Measurements from ENCODE around the gene FHIT. TPM values are rescaled to one million over a fixed set of nuclear protein-coding genes. Genes with fewer than 3 reads are reported as not detected.

FHIT gene
- total and polyA plus RNA-seq, 5 experiments from 2014 or later = 11.7 to 32.3 (median 15.5) TPM

DNA sequence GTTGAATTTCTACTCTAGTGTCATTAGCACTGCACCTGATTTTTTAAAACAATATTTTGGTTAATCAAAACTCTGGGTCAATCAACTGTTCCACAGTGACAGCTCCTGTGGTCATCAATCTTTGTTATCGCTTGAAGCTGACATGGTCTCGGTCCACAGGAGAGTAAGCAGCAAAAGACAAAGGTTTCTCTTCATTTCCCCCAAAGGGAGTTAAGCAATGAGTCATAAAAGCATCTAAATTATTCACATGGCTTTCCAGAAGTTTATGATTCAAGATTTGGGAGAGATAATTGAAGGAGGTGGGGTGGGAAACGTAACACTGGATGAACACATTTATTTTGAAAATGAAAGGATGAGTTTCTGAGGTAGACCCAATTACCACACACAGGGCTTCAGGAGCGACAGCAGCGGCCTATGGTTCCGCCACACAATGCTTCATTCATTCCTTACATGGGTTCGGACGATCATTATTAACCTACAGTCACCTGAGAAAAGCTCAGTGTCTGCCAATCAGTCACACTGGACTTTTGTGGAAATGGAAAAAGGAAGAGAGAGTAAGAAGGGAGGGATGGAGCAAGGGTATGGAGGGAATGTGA, 505.1 kb downstream of the FHIT start:
- Mint-ChIP-seq H3K36me3 (peaks cover 0 to 8% (median 0%) of the 10 kb centered on the region in 3 donors), H3K9me3 (peaks cover 6 to 24% (median 15%) of the 10 kb centered on the region in 9 donors), H3K27me3 (no peaks in the 10 kb centered on the region), H3K4me3 (no peak overlapping the region), H3K27ac (peak overlapping the region in 1 of 10 donors; percentile 46), H3K4me1 (no peaks in the 10 kb centered on the region)
- POLR2A ChIA-PET = no interaction called here
- ATAC-seq = no peak
- no peak for DNase-seq

DNA sequence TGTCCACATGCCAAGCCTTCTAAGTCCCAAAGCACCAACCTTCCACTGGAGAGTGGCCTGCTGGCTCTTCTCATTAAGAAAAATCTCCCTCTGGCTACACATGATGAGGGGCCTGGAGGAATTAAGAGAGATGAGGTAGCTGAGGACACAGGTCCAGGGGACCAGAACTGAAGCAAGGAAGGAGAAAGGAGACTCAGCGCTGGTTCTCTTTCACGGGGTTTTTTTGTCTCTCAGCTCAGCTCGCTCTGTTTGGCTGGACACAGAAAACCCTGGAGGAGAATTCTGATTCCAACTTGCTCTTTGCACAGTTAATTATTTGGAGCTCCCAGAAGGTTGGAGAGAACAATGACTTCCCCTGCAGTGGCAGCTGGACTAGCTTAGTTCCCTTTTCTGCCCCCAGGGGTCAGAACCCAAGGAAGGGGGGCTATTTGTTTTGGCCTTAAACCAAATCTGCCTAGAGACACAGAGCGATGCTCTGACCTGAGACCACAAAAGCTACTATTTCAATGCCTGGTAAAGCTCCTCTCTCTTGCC, 507.6 kb downstream of the FHIT start:
- Mint-ChIP-seq H3K4me1 (no peaks in the 10 kb centered on the region), H3K27me3 (no peaks in the 10 kb centered on the region), H3K27ac (peak overlapping the region in 1 of 10 donors; percentile 3), H3K36me3 (no peaks in the 10 kb centered on the region), H3K9me3 (peaks cover 0 to 3% (median under 1%) of the 10 kb centered on the region in 9 donors), H3K4me3 (no peak overlapping the region)
- POLR2A ChIA-PET = no interaction called here
- no peak for DNase-seq
- no peak for ATAC-seq

DNA sequence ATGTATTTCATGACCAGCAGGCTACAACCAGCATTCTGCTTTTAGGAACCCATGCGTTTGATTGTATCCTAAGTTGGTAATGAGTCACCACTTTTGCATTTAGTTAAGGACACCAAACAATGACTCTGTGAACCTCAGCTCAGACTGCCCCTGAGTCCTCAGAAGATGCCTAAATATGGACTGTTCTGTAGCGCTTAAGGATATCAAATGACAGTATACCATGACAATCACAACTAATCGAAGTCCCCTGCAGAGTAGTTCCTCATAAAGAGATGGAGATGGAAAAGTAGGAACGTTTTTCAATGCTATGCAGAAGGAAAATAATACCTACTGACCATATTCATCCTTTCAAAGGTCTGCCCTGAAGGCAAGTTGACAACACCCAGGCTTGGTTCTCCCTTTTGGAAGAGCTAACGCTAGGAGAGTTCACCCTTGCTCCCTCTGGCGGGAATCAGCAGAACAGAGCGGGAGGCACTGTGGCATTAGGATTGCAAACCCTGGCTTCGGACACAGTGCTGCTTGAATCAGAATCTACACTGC, 508.6 kb downstream of the FHIT start:
- Mint-ChIP-seq H3K27me3 (no peaks in the 10 kb centered on the region), H3K36me3 (no peaks in the 10 kb centered on the region), H3K9me3 (peaks cover 0 to 3% (median 0%) of the 10 kb centered on the region in 9 donors), H3K4me1 (no peaks in the 10 kb centered on the region), H3K27ac (no peak overlapping the region), H3K4me3 (no peak overlapping the region)
- no peak for ATAC-seq
- DNase-seq = no peak
- POLR2A ChIA-PET = no interaction called here

DNA sequence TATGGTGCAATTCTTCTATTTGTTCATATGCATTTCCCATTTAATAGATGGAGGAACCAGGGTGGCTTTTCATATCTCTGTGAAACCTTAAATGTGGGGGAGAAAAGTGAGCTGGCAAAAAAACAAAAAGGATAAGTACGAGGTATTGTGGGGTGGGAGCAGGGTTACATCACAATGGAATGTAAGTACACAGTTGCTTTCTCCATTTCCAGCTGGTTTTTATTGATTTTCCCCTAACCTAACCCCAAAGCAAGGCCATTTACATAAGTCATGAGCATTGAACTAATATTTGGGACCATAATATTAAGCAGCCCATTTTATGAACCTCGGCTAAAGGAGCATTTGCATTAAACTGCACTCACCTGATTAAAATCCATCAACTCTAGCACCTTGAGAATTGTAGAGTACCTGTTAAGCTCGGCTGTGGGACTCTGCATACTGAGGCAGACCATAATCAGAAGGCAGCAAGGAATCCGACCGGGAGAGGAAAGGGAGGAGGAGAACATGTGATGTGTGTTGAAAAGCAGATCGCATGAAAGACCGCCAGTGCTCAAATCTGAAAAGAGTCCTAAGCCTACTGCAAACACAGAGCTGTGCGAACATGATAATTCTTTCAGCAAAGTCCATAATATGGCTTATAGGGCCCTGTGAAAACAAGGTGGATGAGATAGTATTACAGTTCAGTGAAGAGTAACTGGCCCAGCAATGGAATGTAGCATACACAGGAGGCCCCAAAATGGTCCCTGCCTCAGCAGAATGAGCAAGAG, 513.4 kb downstream of the FHIT start:
- H3K27ac Mint-ChIP-seq = no peak overlapping the region
- H3K36me3 Mint-ChIP-seq = peaks cover 0 to 4% (median 0%) of the 10 kb centered on the region in 3 donors
- H3K9me3 Mint-ChIP-seq = peaks cover 0 to 6% (median 2%) of the 10 kb centered on the region in 9 donors
- DNase-seq (no peak), ATAC-seq (no peak)
- no peaks in the 10 kb centered on the region for H3K27me3 Mint-ChIP-seq
- no peaks in the 10 kb centered on the region for H3K4me1 Mint-ChIP-seq
- POLR2A ChIA-PET = no interaction called here
- no peak overlapping the region for H3K4me3 Mint-ChIP-seq

DNA sequence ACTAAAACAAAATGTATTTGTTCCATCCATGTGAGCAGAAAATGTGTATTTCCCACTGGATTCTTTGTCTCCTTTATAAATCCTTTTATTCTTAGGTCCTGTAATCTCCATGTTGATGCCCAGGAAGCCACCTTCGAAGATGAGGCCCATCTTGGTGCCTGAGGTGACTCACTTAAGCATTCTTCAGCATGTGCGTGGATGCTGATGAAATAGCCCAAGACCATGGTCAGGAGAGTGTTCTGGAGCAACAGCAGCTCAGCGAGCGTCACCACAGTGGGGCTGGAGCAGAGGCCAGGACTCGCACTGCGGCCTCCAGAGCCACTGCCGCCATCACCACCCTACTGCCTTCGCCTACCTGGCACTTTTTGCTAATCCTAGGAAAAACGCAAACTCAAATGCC, 520.9 kb downstream of the FHIT start:
- Mint-ChIP-seq H3K9me3 (peaks cover 0 to 7% (median 2%) of the 10 kb centered on the region in 9 donors), H3K27ac (no peak overlapping the region), H3K27me3 (no peaks in the 10 kb centered on the region), H3K4me1 (no peaks in the 10 kb centered on the region), H3K36me3 (peaks cover 0 to 4% (median 2%) of the 10 kb centered on the region in 3 donors), H3K4me3 (no peak overlapping the region)
- POLR2A ChIA-PET = no interaction called here
- no peak for DNase-seq
- no peak for ATAC-seq

DNA sequence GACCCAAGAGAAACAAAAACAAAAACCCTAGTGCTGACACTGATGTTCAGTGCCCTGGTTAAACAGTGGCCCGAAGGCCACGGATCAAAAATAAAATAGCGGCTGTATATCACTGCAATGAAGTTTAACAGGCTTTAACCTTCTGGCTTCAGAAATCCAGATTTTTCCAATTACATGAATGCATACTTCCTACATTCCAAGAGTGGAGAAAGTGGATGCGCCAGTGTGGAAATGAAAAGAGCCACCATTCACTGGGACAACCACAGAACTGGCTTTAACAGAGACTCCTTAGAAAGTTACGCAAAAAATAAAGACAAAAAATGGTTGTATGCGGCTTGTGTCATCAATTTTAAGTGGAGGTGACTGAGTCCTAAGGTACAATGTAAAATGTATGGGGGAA, 522.2 kb downstream of the FHIT start:
- ATAC-seq = no peak
- POLR2A ChIA-PET = no interaction called here

DNA sequence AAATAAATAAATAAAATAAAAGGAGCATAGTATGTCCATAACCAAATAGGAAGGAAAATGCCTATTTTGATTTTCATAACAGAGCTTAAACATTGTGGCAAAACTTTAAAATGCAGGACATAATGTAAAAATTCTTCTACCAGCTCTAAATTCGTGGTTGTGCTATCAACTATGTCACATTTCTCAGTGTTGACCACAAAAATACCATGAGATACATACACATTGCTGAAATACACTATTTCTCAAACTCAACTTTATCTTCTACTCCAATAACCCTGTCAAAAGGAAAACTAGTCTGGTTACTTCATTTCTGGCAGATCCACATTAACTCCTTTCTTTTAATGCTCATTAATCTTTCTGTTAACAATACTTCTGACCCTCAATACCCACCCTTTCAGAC, 523.2 kb downstream of the FHIT start:
- no peak for ATAC-seq
- peaks cover 0 to 2% (median 0%) of the 10 kb centered on the region in 3 donors for H3K36me3 Mint-ChIP-seq

More for the DNA sequence above, 522.2 kb downstream of the FHIT start:
- DNase-seq = no peak
- no peaks in the 10 kb centered on the region for H3K4me1 Mint-ChIP-seq
- H3K27ac Mint-ChIP-seq = no peak overlapping the region
- peaks cover 0 to 7% (median 2%) of the 10 kb centered on the region in 9 donors for H3K9me3 Mint-ChIP-seq
- H3K4me3 Mint-ChIP-seq = no peak overlapping the region
- H3K36me3 Mint-ChIP-seq = peaks cover 0 to 4% (median 2%) of the 10 kb centered on the region in 3 donors
- no peaks in the 10 kb centered on the region for H3K27me3 Mint-ChIP-seq

DNA sequence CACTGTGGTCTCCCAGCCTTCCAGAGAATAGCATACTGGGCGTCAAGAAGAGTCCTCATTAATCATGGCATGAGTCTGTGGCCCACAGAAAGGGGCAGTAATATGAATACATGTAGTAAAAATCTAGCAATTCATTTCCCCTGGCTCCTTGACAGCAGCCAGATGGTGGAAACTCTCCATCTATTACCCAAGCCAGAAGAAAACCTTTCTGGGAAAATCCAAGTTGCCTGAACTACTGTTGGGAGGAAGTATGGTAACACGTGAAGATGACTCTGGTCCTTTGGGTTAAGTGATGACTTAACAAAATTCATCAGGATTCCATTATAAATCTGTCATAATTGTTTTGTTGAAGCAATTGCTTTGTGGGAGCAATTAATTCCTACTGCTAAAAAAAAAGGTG, 530.5 kb downstream of the FHIT start:
- POLR2A ChIA-PET = no interaction called here
- no peaks in the 10 kb centered on the region for H3K27me3 Mint-ChIP-seq
- H3K4me3 Mint-ChIP-seq = no peak overlapping the region
- peaks cover 0 to 5% (median 0%) of the 10 kb centered on the region in 3 donors for H3K36me3 Mint-ChIP-seq
- peaks cover 0 to 1% (median 0%) of the 10 kb centered on the region in 9 donors for H3K9me3 Mint-ChIP-seq
- H3K27ac Mint-ChIP-seq = no peak overlapping the region
- H3K4me1 Mint-ChIP-seq = peaks cover 0 to 2% (median 0%) of the 10 kb centered on the region in 4 donors
- ATAC-seq (no peak), DNase-seq (no peak)

More for the DNA sequence above, 523.2 kb downstream of the FHIT start:
- no peaks in the 10 kb centered on the region for H3K27me3 Mint-ChIP-seq
- no peaks in the 10 kb centered on the region for H3K4me1 Mint-ChIP-seq
- no peak overlapping the region for H3K27ac Mint-ChIP-seq
- H3K4me3 Mint-ChIP-seq = no peak overlapping the region
- peaks cover 0 to 7% (median 0%) of the 10 kb centered on the region in 9 donors for H3K9me3 Mint-ChIP-seq
- DNase-seq = no peak
- POLR2A ChIA-PET = no interaction called here

DNA sequence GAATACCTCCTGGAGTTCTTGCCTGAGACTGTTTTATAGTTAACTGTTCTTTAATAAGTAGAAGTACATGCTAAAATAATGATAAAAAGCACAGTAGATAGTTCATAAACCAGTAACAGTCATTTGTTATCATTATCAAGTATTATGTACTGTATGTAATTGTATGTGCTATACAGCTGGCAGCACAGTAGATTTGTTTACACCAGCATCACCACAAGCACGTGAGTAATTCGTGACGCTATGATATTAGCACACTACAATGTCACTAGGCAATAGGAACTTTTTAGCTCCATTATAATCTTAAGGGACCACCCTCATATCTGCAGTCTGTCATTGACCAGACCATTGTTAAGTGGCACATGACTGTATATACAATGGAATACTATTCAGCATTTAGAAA, 534.7 kb downstream of the FHIT start:
- H3K4me1 Mint-ChIP-seq = peaks cover 0 to 2% (median 0%) of the 10 kb centered on the region in 4 donors
- POLR2A ChIA-PET = no interaction called here
- DNase-seq (no peak), ATAC-seq (no peak)
- H3K4me3 Mint-ChIP-seq = no peak overlapping the region
- H3K36me3 Mint-ChIP-seq = peaks cover 0 to 8% (median under 1%) of the 10 kb centered on the region in 3 donors
- no peaks in the 10 kb centered on the region for H3K27me3 Mint-ChIP-seq
- H3K27ac Mint-ChIP-seq = no peak overlapping the region
- H3K9me3 Mint-ChIP-seq = peaks cover 0 to 13% (median 3%) of the 10 kb centered on the region in 9 donors

DNA sequence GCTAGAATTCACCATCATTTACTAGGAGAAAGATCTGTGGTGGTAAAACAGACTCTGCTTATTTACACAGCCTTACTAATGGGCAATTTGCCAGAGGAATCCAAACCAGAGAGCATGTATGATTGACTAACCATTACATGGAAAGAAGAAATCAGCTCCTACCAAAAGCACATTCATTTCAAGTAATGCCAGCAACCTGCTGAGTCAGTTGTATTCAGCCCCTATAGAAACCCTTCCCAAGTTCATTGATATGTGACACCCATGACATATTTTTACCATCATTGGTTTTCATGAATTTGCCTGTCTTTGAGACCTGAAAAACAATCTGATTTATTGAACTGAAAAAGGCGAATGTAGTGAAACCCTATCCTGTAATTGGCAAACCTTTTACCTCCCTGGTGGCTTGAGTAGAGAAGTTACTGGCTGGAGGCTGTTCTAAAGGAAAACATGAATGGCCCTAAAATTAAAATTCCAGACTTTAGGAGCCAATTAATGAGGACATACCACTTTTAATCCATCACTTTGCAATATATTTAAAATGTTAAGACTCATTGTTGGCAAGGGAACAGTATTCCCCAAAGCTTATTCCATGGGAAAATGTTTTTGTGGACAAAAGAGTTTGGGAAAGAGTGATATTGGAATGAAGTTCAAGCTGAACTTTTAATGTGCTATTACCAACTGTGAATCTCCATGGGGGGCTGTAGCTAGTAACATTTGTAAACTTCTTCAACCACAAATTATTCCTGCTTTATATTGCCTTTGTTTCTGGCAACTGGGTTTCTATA, 542.9 kb downstream of the FHIT start:
- H3K9me3 Mint-ChIP-seq = peaks cover 2 to 16% (median 9%) of the 10 kb centered on the region in 9 donors
- no peaks in the 10 kb centered on the region for H3K27me3 Mint-ChIP-seq
- no peaks in the 10 kb centered on the region for H3K4me1 Mint-ChIP-seq
- ATAC-seq = no peak
- no peak overlapping the region for H3K4me3 Mint-ChIP-seq
- H3K27ac Mint-ChIP-seq = no peak overlapping the region
- peaks cover 0 to 6% (median 3%) of the 10 kb centered on the region in 3 donors for H3K36me3 Mint-ChIP-seq
- DNase-seq = no peak
- POLR2A ChIA-PET = no interaction called here

DNA sequence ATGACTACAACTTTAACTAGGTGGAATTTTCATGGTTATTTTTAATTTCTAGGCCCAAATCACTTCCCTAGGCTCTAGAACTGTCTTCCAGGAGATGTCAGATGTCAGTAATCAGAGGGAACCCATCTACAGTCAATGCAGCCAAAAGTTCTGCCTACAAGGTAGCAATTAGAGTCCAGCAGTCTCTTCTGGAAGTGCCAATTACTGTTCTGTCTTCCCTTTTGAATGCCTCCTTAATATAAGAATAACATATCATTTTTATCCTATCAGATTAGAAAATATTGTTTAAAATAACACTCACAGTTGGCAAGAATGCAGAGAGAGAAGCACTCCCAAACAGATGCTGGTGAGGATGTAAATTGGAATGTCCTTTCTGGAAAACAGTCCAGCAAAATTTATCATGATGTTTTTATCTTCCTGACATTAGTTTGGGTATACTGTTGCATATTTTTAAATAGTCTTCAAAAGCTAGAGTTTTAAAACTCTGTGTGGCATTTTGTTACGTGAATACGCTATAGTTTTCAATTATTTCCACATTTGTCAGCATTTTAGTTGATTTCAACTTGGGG, 543.7 kb downstream of the FHIT start:
- no peak overlapping the region for H3K4me3 Mint-ChIP-seq
- peaks cover 0 to 6% (median 3%) of the 10 kb centered on the region in 3 donors for H3K36me3 Mint-ChIP-seq
- H3K27me3 Mint-ChIP-seq = no peaks in the 10 kb centered on the region
- DNase-seq = no peak
- ATAC-seq = no peak
- no peak overlapping the region for H3K27ac Mint-ChIP-seq
- H3K9me3 Mint-ChIP-seq = peaks cover 2 to 16% (median 9%) of the 10 kb centered on the region in 9 donors
- H3K4me1 Mint-ChIP-seq = no peaks in the 10 kb centered on the region
- POLR2A ChIA-PET = no interaction called here

DNA sequence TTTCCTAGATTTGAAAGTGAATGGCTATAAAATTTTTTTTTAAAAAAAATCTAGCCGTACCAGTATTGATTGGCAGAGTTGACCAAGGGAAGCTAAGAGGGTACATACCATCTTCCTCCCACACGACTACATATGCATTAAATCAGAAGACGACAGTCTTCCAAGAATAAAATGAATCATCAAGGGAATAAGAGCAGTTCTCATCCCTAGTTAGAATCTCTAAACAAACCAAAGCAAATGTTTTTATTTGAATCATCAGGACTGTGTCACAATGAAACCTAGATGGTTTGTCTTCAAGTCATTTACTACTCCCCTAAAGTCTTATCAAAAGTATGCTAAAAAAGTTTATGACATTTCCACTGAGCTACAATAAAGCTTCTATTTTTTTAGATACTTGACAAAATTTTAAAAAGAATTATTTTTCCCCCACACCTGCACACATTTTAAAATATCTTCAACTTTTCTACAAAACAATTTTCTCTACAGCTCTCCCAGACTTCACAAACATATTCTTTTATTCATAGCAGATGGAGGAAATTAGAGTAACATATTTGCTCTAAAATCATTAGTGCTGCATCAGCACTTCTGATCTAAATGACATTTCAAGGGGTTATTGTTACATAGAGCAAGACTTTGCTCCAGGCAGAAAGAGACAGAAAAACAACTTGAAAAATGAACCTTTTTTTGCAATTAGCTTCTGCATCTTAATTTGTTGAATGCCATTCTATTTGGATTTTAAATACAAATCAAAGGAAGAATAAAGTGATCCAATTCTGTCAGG, 547.1 kb downstream of the FHIT start:
- no peaks in the 10 kb centered on the region for H3K4me1 Mint-ChIP-seq

More for the DNA sequence above, 547.1 kb downstream of the FHIT start:
- POLR2A ChIA-PET = no interaction called here
- DNase-seq (no peak), ATAC-seq (no peak)
- Mint-ChIP-seq H3K27me3 (no peaks in the 10 kb centered on the region), H3K36me3 (no peaks in the 10 kb centered on the region), H3K9me3 (no peaks in the 10 kb centered on the region), H3K27ac (no peak overlapping the region), H3K4me3 (no peak overlapping the region)

All from naive thymus-derived CD8-positive, alpha-beta T cell (primary cell).